ENCODE measurements around the gene MAPKAPK2.

The MAPKAPK2 gene

DNA sequence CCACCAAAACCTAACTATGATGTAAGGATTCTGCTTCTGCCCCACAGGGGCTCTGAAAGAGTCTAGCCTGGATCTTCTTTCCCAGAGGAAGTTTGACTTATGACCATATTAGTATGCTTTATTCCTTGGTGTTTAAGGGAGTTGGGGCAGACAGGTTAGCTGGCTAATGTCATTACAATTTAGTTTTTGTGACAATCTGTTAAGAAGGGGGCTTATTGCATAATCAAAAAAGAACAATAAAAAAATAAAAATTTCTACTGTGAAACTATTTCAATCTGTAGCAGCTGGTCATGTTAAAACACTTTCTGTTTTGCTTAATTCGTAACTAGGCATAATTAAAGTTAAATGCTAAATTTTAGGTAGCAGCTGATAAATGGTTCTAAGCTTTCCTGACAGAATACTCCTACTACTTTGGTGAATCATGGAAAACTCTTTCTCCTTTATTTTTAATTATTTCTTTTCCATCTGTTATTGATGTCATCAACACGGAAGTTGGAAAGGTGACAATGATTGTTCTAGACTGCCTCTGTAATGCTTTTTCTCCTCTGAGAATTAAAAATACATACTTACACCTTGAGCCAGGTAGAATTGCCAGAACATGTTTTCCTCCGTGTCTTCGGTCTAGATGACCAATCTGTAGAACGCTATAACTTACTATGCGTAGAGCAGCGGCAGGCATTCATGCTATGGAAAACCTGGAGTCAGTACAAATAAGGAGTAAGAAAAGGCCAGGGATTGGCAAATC is 30.8 kb upstream of the MAPKAPK2 start:
- Mint-ChIP-seq H3K4me3 (no peak overlapping the region), H3K36me3 (ENCODE audit: low read depth) (peaks cover 6% of the 10 kb centered on the region), H3K27ac (no peak overlapping the region), H3K9me3 (no peaks in the 10 kb centered on the region), H3K4me1 (ENCODE audit: low read depth) (peaks cover 3% of the 10 kb centered on the region), H3K27me3 (ENCODE audit: low read depth) (peaks cover 14% of the 10 kb centered on the region)
- DNase-seq (ENCODE audit: low spot score): no peak

DNA sequence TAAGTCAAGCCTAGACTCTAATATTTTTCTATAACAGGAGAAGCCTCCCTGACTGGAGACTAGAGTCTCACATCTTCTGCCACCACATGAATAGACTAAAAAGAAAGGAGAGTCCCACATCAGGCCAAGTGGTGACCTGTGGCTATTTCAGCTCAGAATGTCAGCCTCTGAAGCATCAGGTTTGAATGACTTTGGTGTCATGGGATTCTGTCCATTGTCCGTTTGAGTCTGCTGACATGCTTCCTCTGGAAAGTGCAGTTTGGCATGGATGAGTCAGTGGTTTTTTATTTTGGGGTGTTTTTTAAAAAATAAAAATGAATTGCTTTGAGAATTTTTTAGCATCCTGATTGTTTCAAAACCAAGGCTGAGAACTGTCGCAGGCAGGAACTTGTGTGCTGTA is 29.9 kb upstream of the MAPKAPK2 start:
- no peaks in the 10 kb centered on the region for H3K9me3 Mint-ChIP-seq
- H3K36me3 Mint-ChIP-seq (ENCODE audit: low read depth): peaks cover 4% of the 10 kb centered on the region
- no peak overlapping the region for H3K4me3 Mint-ChIP-seq
- peaks cover 14% of the 10 kb centered on the region for H3K27me3 Mint-ChIP-seq (ENCODE audit: low read depth)
- peaks cover 3% of the 10 kb centered on the region for H3K4me1 Mint-ChIP-seq (ENCODE audit: low read depth)
- DNase-seq (ENCODE audit: low spot score): no peak
- H3K27ac Mint-ChIP-seq: no peak overlapping the region

DNA sequence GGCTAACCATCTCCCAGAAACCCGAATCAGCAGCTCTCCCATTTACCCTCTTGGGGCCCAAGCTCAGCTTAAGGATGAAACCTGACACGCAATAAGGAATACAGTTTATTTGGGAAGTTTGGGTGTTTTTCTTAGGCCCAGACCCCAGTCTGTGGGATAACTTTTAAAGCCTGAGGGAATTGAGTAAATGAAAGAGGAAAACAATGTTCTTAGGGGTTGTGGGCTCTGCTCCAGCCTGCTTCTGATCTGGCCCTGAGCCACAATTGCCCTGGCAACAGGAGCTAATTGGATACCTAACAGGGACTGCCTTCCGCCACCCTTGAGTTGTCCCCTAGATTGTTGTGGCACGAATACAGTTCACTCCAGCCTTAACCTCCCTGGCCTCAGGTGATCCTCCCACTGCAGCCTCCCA is 29.2 kb upstream of the MAPKAPK2 start:
- DNase-seq (ENCODE audit: low spot score): no peak
- Mint-ChIP-seq H3K27me3 (ENCODE audit: low read depth) (peaks cover 14% of the 10 kb centered on the region), H3K4me3 (no peak overlapping the region), H3K36me3 (ENCODE audit: low read depth) (peaks cover 4% of the 10 kb centered on the region), H3K4me1 (ENCODE audit: low read depth) (peaks cover 3% of the 10 kb centered on the region), H3K27ac (no peak overlapping the region), H3K9me3 (no peaks in the 10 kb centered on the region)

DNA sequence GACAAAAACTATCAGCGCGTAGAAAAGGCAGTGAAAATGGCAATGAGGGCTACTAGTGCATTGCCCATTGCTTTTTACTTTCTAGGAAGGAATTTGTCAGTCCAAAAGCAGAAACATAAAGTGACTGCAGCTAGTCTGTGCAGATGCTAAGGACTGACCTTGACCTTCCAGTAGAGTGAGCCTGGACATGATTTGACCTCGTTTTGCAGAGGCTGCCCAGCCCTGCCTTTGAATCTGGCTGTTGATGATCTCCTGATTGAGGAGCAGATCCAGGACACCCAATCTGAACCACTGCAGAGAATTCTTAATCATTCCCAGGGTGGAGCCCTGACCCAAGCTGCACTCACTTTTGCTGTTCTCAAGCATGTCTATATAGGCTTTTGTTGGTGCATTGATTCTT is 27.8 kb upstream of the MAPKAPK2 start:
- H3K4me3 Mint-ChIP-seq: no peak overlapping the region
- H3K27ac Mint-ChIP-seq: no peak overlapping the region
- no peak for DNase-seq (ENCODE audit: low spot score)
- H3K9me3 Mint-ChIP-seq: no peaks in the 10 kb centered on the region
- H3K36me3 Mint-ChIP-seq (ENCODE audit: low read depth): peaks cover 4% of the 10 kb centered on the region
- peaks cover 3% of the 10 kb centered on the region for H3K4me1 Mint-ChIP-seq (ENCODE audit: low read depth)
- H3K27me3 Mint-ChIP-seq (ENCODE audit: low read depth): peaks cover 14% of the 10 kb centered on the region

DNA sequence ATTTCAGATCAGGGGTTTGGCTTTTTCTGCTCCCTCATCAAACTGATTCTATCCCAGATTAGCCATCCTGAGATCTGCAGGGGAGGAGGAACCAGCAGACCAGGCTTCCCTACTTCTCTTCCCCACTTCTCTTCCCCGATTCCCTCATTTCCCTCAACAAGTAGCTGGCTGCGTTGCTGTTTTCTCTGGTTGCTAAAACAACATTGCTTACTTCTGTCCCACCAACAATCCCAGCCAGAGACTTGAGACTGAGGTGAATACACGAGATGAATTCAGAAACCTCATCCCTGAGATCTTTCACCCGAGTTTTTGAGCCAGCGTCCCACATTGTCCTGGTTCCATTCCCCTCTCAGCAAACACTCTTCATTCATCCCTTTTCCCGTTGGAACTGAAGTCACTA is 27.0 kb upstream of the MAPKAPK2 start:
- no peak overlapping the region for H3K4me3 Mint-ChIP-seq
- no peaks in the 10 kb centered on the region for H3K9me3 Mint-ChIP-seq
- H3K4me1 Mint-ChIP-seq (ENCODE audit: low read depth): peaks cover 7% of the 10 kb centered on the region
- H3K27me3 Mint-ChIP-seq (ENCODE audit: low read depth): peaks cover 14% of the 10 kb centered on the region
- no peaks in the 10 kb centered on the region for H3K36me3 Mint-ChIP-seq (ENCODE audit: low read depth)
- no peak for DNase-seq (ENCODE audit: low spot score)
- no peak overlapping the region for H3K27ac Mint-ChIP-seq

DNA sequence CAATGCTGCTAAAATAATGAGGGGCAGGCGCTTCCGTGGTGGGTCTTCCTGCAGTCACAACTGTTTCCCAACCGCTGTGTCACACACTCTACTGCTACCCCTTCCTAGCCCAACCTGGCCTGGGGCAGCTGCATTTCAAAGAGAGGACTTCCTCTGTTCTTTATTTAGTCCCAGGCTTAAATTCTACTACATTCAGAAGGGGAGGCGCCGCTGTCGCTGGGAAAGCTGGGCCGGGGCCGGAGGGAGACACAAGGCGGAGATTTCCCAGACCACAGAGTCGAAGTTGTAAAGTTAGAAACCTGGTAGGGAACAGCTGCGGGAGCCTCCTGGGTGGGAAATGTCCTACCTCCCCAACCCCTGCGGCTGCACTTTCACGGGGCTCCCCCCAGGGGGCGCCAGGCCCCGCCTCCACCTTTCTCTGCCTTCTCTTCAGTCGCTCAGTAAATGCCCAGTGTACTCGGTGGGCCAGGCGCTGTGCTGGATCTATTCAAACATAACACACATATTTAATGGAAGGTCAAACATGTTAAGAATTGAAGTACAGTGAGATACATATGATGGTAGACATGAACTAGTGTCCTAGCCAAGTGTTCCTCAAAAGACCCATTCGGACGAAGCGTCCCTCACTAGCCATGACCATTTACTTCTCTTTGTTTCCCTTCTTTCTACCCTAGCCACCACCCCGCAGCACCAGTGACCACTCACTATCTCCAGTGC is 26.3 kb upstream of the MAPKAPK2 start:
- Mint-ChIP-seq H3K9me3 (no peaks in the 10 kb centered on the region), H3K27me3 (ENCODE audit: low read depth) (peaks cover 19% of the 10 kb centered on the region), H3K4me3 (no peak overlapping the region), H3K4me1 (ENCODE audit: low read depth) (peaks cover 9% of the 10 kb centered on the region), H3K27ac (peak overlapping the region; percentile 18), H3K36me3 (ENCODE audit: low read depth) (no peaks in the 10 kb centered on the region)
- DNase-seq (ENCODE audit: low spot score): peak; percentile 46

DNA sequence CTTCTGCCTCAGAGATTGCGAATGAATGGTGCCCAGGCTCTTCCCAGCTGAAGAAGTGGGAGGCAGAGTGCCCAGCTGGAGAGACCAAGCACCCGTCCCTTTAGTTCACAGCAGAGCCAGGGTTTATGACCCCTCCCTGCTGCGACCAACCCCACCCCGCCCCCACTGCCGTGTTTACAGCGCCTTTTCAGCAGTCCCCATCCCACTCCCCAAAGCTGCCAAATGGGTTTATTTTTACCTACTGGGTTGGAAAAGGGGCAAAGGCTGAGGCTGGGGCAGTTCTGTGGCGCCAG is 25.8 kb upstream of the MAPKAPK2 start:
- Mint-ChIP-seq H3K4me1 (ENCODE audit: low read depth) (peaks cover 11% of the 10 kb centered on the region), H3K36me3 (ENCODE audit: low read depth) (no peaks in the 10 kb centered on the region), H3K9me3 (no peaks in the 10 kb centered on the region), H3K27me3 (ENCODE audit: low read depth) (peaks cover 19% of the 10 kb centered on the region), H3K27ac (peak overlapping the region; percentile 18), H3K4me3 (no peak overlapping the region)
- DNase-seq (ENCODE audit: low spot score): no peak

DNA sequence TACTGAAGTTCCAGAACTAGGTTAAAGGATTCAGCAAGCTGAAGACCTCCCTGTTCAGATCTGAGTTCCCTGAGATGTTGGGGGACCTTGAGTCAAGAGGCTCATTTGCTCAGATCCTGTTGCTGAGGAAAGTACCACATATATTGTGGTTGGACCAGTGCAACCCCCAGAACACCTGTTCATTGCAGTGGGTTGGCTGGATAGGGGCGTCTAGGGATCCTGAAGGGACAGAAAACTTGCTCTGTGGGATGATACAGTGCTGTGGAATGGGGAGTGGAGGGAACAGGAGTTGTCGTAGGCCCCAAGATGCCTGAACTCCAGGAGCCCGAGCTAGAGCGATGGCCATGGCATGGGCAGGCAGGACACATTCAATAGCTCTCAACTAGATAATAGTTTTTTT is 24.6 kb upstream of the MAPKAPK2 start:
- Mint-ChIP-seq H3K36me3 (ENCODE audit: low read depth) (no peaks in the 10 kb centered on the region), H3K9me3 (no peaks in the 10 kb centered on the region), H3K27ac (no peak overlapping the region), H3K4me3 (no peak overlapping the region), H3K27me3 (ENCODE audit: low read depth) (peaks cover 23% of the 10 kb centered on the region), H3K4me1 (ENCODE audit: low read depth) (peaks cover 14% of the 10 kb centered on the region)
- no peak for DNase-seq (ENCODE audit: low spot score)

DNA sequence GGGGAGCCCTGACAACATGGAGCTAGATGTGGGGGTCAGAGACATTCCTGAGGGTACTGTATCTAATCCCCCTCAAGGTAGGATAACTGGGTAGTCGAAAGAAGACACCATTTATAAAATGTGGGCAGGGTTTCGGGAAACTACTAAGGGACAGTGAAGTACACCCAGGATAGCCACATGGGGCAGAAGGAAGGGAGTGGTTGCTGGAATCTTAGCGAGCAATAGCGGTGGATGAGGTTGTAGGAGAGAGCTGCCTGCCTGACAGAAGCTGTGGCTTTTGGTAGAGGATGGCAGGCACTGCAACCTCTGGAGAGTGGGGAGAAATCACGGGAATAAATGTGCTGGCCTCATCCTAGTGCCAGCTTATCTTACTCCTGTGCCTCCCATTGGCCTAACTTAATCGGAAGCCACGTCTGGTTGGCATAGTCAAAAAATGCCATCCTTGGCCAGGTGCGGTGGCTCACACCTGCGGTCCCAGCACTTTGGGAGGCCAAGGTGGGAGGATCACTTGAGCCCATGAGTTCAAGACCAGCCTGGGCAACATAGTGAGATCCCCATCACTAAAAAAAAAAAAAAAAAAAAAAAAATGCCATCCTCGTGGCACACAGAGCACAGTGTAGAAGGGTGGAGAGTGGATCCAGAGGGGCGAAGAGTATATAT is 23.4 kb upstream of the MAPKAPK2 start:
- Mint-ChIP-seq H3K9me3 (no peaks in the 10 kb centered on the region), H3K4me1 (ENCODE audit: low read depth) (peaks cover 14% of the 10 kb centered on the region), H3K4me3 (no peak overlapping the region), H3K27ac (no peak overlapping the region), H3K36me3 (ENCODE audit: low read depth) (no peaks in the 10 kb centered on the region), H3K27me3 (ENCODE audit: low read depth) (peaks cover 25% of the 10 kb centered on the region)
- no peak for DNase-seq (ENCODE audit: low spot score)

DNA sequence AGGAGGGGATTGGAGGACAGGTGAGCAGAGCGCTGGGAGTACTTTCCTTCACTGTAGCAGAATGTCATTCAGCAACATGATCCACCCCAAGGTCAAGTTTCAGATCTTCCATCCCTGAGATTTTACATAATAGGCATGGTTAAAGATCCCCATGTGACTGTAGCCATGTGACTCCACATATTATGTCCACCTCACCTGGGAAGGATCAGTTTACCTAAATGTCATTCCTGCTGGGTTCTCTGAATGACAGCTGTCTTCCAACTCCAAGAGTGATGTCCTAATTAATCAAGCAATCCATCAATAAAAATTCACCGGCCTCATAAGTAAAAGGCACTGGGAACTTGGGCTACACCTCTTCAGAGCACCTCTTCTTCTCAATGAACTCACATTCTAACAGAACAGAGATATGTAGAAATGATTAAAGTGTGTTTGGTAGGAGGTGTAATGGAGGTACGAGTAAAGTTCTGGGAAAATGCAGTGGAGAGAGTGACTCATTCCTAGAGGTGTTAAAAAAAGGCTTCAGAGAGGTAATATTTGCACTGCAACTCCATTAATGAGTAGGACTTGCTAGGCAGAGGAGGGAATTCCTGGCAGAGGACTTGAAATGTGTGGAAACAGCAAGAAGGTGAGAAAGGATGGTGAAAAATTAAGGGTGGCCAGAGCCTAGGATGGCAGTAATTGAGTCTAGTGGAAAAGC is 22.2 kb upstream of the MAPKAPK2 start:
- Mint-ChIP-seq H3K36me3 (ENCODE audit: low read depth) (no peaks in the 10 kb centered on the region), H3K27ac (no peak overlapping the region), H3K4me1 (ENCODE audit: low read depth) (peaks cover 14% of the 10 kb centered on the region), H3K27me3 (ENCODE audit: low read depth) (peaks cover 20% of the 10 kb centered on the region), H3K9me3 (no peaks in the 10 kb centered on the region), H3K4me3 (no peak overlapping the region)
- DNase-seq (ENCODE audit: low spot score): no peak

DNA sequence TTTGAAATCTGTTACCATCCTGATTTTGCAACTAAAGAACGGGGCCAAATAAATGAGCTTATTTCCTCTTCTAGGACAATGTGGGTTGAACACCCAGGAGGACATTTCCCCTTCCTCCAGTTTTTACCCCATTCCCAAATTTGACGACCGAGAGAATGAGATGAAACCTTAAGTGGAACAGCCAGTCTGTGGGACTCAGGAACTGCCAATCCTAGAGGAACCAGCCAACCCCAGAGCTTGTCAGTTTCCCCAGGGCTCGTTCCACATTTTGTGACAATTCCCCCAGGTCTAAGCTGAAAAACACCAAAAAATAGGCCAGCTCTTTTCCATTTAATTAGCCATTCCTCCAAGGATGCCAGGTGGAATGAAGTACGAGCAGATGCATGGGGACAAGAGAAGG is 21.3 kb upstream of the MAPKAPK2 start:
- Mint-ChIP-seq H3K4me3 (no peak overlapping the region), H3K27ac (no peak overlapping the region), H3K27me3 (ENCODE audit: low read depth) (peaks cover 17% of the 10 kb centered on the region), H3K4me1 (ENCODE audit: low read depth) (peaks cover 23% of the 10 kb centered on the region), H3K9me3 (no peaks in the 10 kb centered on the region), H3K36me3 (ENCODE audit: low read depth) (no peaks in the 10 kb centered on the region)
- no peak for DNase-seq (ENCODE audit: low spot score)

DNA sequence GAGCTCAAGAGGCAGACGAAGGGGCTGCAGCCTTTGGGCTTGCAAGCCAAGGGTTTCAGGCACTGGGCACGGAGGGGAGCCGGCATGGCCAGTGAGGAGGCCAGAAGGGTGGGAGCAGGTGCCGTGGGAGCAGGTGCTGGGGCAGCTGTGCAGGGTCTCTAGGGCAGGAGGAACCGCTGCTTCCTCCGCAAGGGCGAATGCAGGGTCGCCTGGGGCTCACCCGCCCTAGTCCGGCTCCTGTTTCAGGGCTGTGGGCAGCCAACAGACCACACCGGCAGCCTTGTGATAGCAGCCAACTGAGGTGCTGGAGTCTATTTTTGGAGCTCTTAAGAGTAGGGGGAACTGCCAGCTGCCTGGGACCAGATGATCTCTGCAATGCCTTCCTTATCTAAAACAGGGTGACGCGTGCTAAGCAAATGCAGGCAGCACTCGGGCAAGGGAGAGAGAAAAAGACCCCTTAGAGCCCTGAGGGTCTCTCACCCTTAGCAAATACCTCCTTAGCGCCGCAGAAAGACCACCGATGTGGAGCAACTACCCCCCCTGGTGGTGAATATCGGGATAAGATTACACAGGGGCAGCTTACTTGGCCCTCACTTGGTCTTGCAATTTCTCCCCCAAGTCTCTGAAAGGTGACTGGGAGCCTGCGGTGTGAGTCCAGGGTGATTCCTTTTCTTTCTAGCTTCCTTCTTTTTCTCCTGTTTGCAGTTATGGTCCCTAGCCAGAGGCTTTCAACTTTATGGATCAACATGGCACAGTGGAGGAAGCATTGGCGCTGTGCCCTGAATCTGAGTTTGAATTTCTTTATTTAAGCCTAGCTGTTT is 20.7 kb upstream of the MAPKAPK2 start:
- Mint-ChIP-seq H3K4me3 (peak overlapping the region; percentile 59), H3K27ac (no peak overlapping the region), H3K9me3 (no peaks in the 10 kb centered on the region), H3K27me3 (ENCODE audit: low read depth) (peaks cover 13% of the 10 kb centered on the region), H3K36me3 (ENCODE audit: low read depth) (no peaks in the 10 kb centered on the region), H3K4me1 (ENCODE audit: low read depth) (peaks cover 23% of the 10 kb centered on the region)
- peak; percentile 56 for DNase-seq (ENCODE audit: low spot score)

DNA sequence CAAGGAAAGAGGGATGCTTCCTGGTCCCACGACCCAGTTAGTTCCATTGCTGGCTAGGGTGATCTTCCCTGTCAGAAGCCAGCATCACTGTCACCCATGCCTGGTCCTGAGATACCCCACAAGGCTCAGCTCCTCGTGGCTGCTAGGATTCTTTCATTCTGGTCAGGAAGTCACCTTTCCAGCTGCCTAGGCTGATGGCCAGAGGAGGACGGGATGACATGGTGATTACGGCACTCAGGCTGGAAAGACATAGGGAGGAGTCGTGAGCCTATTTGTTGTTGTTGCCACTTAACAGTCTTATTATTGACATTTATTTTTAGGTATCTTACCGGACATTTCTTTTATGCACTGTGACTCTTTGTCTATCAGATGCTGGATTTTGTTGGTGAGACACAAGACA is 20.0 kb upstream of the MAPKAPK2 start:
- no peak for DNase-seq (ENCODE audit: low spot score)
- H3K9me3 Mint-ChIP-seq: no peaks in the 10 kb centered on the region
- H3K36me3 Mint-ChIP-seq (ENCODE audit: low read depth): no peaks in the 10 kb centered on the region
- H3K4me1 Mint-ChIP-seq (ENCODE audit: low read depth): peaks cover 23% of the 10 kb centered on the region
- no peak overlapping the region for H3K27ac Mint-ChIP-seq
- H3K27me3 Mint-ChIP-seq (ENCODE audit: low read depth): peaks cover 13% of the 10 kb centered on the region
- no peak overlapping the region for H3K4me3 Mint-ChIP-seq

Measured in T-helper 2 cell treated with Interferon-gamma antibody and Interleukin-4, amounts not matched to agents 5 μg/mL and 100 μg/mL, for 36 hours (primary cell).